MM.1S (cell line): ENCODE measurements around the gene HOXA6.

Experiments
- EZH2phosphoT487 ChIP-seq: fragments of 300-600 bp; sonication (generic); IDR thresholded peaks from 2 replicates; pipeline ENCODE4 v1.6.1; 2018; ENCODE audit warnings: antibody characterized with exemption, low read length
- TF ChIP-seq, protein P1 (sequence below): fragments of 300-600 bp; sonication (generic); IDR thresholded peaks from 2 replicates; pipeline ENCODE4 v1.5.1; 2016; ENCODE audit warnings: antibody characterized with exemption, low read length, mixed read lengths

- TF ChIP-seq, protein P1, sequence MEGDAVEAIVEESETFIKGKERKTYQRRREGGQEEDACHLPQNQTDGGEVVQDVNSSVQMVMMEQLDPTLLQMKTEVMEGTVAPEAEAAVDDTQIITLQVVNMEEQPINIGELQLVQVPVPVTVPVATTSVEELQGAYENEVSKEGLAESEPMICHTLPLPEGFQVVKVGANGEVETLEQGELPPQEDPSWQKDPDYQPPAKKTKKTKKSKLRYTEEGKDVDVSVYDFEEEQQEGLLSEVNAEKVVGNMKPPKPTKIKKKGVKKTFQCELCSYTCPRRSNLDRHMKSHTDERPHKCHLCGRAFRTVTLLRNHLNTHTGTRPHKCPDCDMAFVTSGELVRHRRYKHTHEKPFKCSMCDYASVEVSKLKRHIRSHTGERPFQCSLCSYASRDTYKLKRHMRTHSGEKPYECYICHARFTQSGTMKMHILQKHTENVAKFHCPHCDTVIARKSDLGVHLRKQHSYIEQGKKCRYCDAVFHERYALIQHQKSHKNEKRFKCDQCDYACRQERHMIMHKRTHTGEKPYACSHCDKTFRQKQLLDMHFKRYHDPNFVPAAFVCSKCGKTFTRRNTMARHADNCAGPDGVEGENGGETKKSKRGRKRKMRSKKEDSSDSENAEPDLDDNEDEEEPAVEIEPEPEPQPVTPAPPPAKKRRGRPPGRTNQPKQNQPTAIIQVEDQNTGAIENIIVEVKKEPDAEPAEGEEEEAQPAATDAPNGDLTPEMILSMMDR = no peak
- no peak for TF ChIP-seq EZH2phosphoT487
These were observed 48.8 kb downstream of the HOXA6 start for GRCh38 chr7:27098578-27099451.
